HepG2 (cell line): ENCODE data around the gene CLDN7. TPM values are rescaled to one million over a fixed set of nuclear protein-coding genes. Genes with fewer than 3 reads are reported as not detected.

ENCODE experiments used
- ATAC-seq: fragments of 200-7000 bp; cut with Tn5 transposase; 3 replicates; pipeline ENCODE4 v1.9.1; 2020; ENCODE audit warnings: mild to moderate bottlenecking, moderate library complexity
- BruUV-seq: library from RNA; stranded (reverse); fragments of 400-500 nt; replicated peaks from 2 replicates; lab custom pipeline; 2021; lab: Mats Ljungman, UMichigan
- CTCF ChIA-PET: fragments of 300-600 bp; formaldehyde crosslinking; extraction: SDS; loops from one replicate; lab custom pipeline; 2021; ENCODE audit warnings: low total read pairs, inconsistent platforms, low intra/inter-chr PET ratio; lab: Yijun Ruan, JAX
- POLR2A ChIA-PET: fragments of 350-600 bp; sonication (Branson Sonifier 250); formaldehyde crosslinking; loops from one replicate; lab custom pipeline; 2020; ENCODE audit warnings: antibody characterized with exemption, inconsistent platforms; lab: Yijun Ruan, JAX
- DNase-seq: peaks from one replicate; pipeline ENCODE4 v3.0.0-alpha.2; 2015; ENCODE audit warnings: low spot score
- FAIRE-seq: peaks from 3 replicates; lab custom pipeline; 2011; peaks lifted over from hg19 to GRCh38; lab: Jason Lieb, UNC
- H2AFZ ChIP-seq: one replicate; pipeline ENCODE4 v1.6.1; 2011; ENCODE audit warnings: low read length, inconsistent platforms
- H3K27ac ChIP-seq: fragments of 300-600 bp; 3 replicates; pipeline ENCODE4 v1.8.0; 2011; ENCODE audit warnings: mixed run types, mild to moderate bottlenecking, mixed read lengths, low read length, inconsistent platforms; ENCODE audit not compliant: insufficient read depth; ENCODE audit errors: extremely low read length
- H3K27me3 ChIP-seq, 2 experiments: fragments of 200-600 bp in 1 of 2; 2 replicates in 1 of 2; 3 replicates in 1 of 2; pipeline versions ENCODE4 v1.6.0 to v1.8.0; 2011; ENCODE audit warnings: low read length in 2 of 2, mild to moderate bottlenecking in 2 of 2, moderate library complexity in 2 of 2, inconsistent platforms in 1 of 2; ENCODE audit not compliant: insufficient read depth in 2 of 2, control insufficient read depth in 1 of 2
- H3K36me3 ChIP-seq, 2 experiments: fragments of 200-600 bp in 1 of 2; replicated peaks in 1 of 2; 2 replicates in 1 of 2; 3 replicates in 1 of 2; pipeline versions ENCODE4 v1.5.1 to v1.8.0; 2011; ENCODE audit warnings: low read length in 2 of 2, inconsistent platforms in 1 of 2; ENCODE audit not compliant: insufficient read depth in 2 of 2, control insufficient read depth in 1 of 2
- H3K4me1 ChIP-seq: 2 replicates; pipeline ENCODE4 v1.5.1; 2012; ENCODE audit warnings: low read length, inconsistent platforms; ENCODE audit not compliant: insufficient read depth
- H3K4me2 ChIP-seq: 2 replicates; pipeline ENCODE4 v1.6.0; 2011; ENCODE audit warnings: low read depth, low read length, inconsistent platforms
- H3K4me3 ChIP-seq, 3 experiments: fragments of 200-600 bp in 1 of 3; sonication (generic), shearing (Covaris generic) in 1 of 3; replicated peaks in 1 of 3; 2 replicates each; pipeline ENCODE4 v1.5.1; 2011 to 2016; ENCODE audit warnings: low read length in 3 of 3, inconsistent platforms in 2 of 3, low read depth in 2 of 3, mild to moderate bottlenecking in 2 of 3, control low read depth in 1 of 3, mixed read lengths in 1 of 3; ENCODE audit not compliant: insufficient read depth in 1 of 3
- H3K79me2 ChIP-seq: one replicate; pipeline ENCODE4 v1.6.1; 2011; ENCODE audit warnings: low read length, inconsistent platforms; ENCODE audit not compliant: insufficient read depth
- H3K9ac ChIP-seq: 2 replicates; pipeline ENCODE4 v1.6.0; 2011; ENCODE audit warnings: mild to moderate bottlenecking, low read depth, low read length, inconsistent platforms; ENCODE audit not compliant: insufficient read depth
- H3K9me3 ChIP-seq: 2 replicates; pipeline ENCODE4 v1.5.1; 2012; ENCODE audit warnings: mild to moderate bottlenecking, low read length
- H4K20me1 ChIP-seq: 2 replicates; pipeline ENCODE4 v1.6.0; 2011; ENCODE audit warnings: inconsistent platforms, mild to moderate bottlenecking, low read length, moderate library complexity; ENCODE audit not compliant: insufficient read depth
- ATF2 ChIP-seq: sonication (generic); formaldehyde crosslinking; IDR thresholded peaks from 2 replicates; pipeline ENCODE4 v1.4.0; 2020; ENCODE audit warnings: missing genetic modification reagents
- CC2D1A ChIP-seq: sonication (generic); formaldehyde crosslinking; IDR thresholded peaks from 2 replicates; pipeline ENCODE4 v1.8.1; 2023; ENCODE audit warnings: mild to moderate bottlenecking, missing genetic modification reagents
- HNF4A ChIP-seq: sonication (generic); formaldehyde crosslinking; IDR thresholded peaks from 2 replicates; pipeline ENCODE4 v1.4.0; 2020; ENCODE audit warnings: missing genetic modification reagents
- KMT2B ChIP-seq: IDR thresholded peaks from 2 replicates; pipeline ENCODE4 v1.6.1; 2016; ENCODE audit warnings: missing genetic modification reagents, missing compliant biosample characterization
- MAF1 ChIP-seq: sonication (generic); formaldehyde crosslinking; IDR thresholded peaks from 2 replicates; pipeline ENCODE4 v1.5.0; 2020; ENCODE audit warnings: missing genetic modification reagents, borderline replicate concordance
- MATR3 ChIP-seq: sonication (generic); formaldehyde crosslinking; IDR thresholded peaks from 2 replicates; pipeline ENCODE4 v1.4.0; 2020; ENCODE audit warnings: missing genetic modification reagents
- PHF8 ChIP-seq: sonication (generic); formaldehyde crosslinking; IDR thresholded peaks from 2 replicates; pipeline ENCODE4 v1.5.0; 2020; ENCODE audit warnings: missing genetic modification reagents
- SRY ChIP-seq: sonication (generic); formaldehyde crosslinking; IDR thresholded peaks from 2 replicates; pipeline ENCODE4 v1.8.0; 2022; ENCODE audit warnings: mild to moderate bottlenecking, missing genetic modification reagents
- TAF1 ChIP-seq: sonication (generic); formaldehyde crosslinking; IDR thresholded peaks from 2 replicates; pipeline ENCODE4 v1.4.0; 2020; ENCODE audit warnings: missing genetic modification reagents
- TBX2 ChIP-seq: sonication (generic); formaldehyde crosslinking; IDR thresholded peaks from 2 replicates; pipeline ENCODE4 v1.5.0; 2020; ENCODE audit warnings: missing genetic modification reagents, mild to moderate bottlenecking, borderline replicate concordance
- TCF12 ChIP-seq, 2 experiments: fragments of 450-650 bp in 1 of 2; sonication (generic) in 1 of 2; formaldehyde crosslinking in 1 of 2; IDR thresholded peaks; 2 replicates each; pipeline versions ENCODE4 v1.6.1 to v1.8.0; 2017 to 2022; ENCODE audit warnings: antibody characterized with exemption in 1 of 2, mild to moderate bottlenecking in 1 of 2, missing genetic modification reagents in 1 of 2, moderate library complexity in 1 of 2
- TEAD2 ChIP-seq: sonication (generic); formaldehyde crosslinking; IDR thresholded peaks from 2 replicates; pipeline ENCODE4 v1.9.0; 2021; ENCODE audit warnings: missing genetic modification reagents
- ZFP90 ChIP-seq: sonication (generic); formaldehyde crosslinking; IDR thresholded peaks from 2 replicates; pipeline ENCODE4 v1.8.0; 2022; ENCODE audit warnings: missing genetic modification reagents, mild to moderate bottlenecking, inconsistent platforms, borderline replicate concordance
- ZNF496 ChIP-seq: sonication (generic); formaldehyde crosslinking; IDR thresholded peaks from 2 replicates; pipeline ENCODE4 v1.8.1; 2023; ENCODE audit warnings: mild to moderate bottlenecking, moderate library complexity, missing genetic modification reagents; ENCODE audit not compliant: insufficient replicate concordance
- ZNF577 ChIP-seq: sonication (generic); formaldehyde crosslinking; IDR thresholded peaks from 2 replicates; pipeline ENCODE4 v1.4.0; 2020; ENCODE audit warnings: mild to moderate bottlenecking, low read depth, missing genetic modification reagents, borderline replicate concordance
- WGBS: methylation state at CpG from one replicate; pipeline ENCODE4 v1.1.6; 2017; ENCODE audit warnings: low lambda C conversion rate; 5-methylcytosine and 5-hydroxymethylcytosine counted together
- in situ Hi-C: cut with HindIII; loops from 2 replicates; pipeline ENCODE4 v1.10.0; 2017; ENCODE audit warnings: low pct_unique_long_range_greater_than_20kb; ENCODE audit not compliant: extremely low pct_ligation_motif_present
- intact Hi-C: fragments of 100-400 bp; cut with micrococcal nuclease; formaldehyde crosslinking; loops from one replicate; pipeline ENCODE4 v1.10.0; 2022; ENCODE audit not compliant: unreplicated experiment
- polyA plus RNA-seq, 8 experiments: library from polyadenylated mRNA; depleted of rRNA in 3 of 8; stranded (reverse) in 7 of 8; unstranded in 1 of 8; fragments of >200 nt; fragmentation: Illumina TruSeq in 4 of 8; extraction: Trizol in 4 of 8; gene quantifications; 2 replicates each; pipeline versions ENCODE4 v1.2.1 to v1.2.3, GENCODE V29; 2011 to 2016; ENCODE audit warnings: low read depth in 4 of 8, missing spikeins in 1 of 8, mixed read lengths in 1 of 8; ENCODE audit not compliant: insufficient read depth in 1 of 8
- total RNA-seq, 5 experiments: library from RNA; depleted of rRNA; stranded (reverse); fragments of >200 nt; fragmentation: Illumina TruSeq; extraction: Trizol; gene quantifications; 2 replicates each; pipeline ENCODE4 v1.2.3, GENCODE V29; 2016; ENCODE audit warnings: low read depth in 1 of 5
- TF ChIP-seq, protein P1 (sequence below): sonication (generic); formaldehyde crosslinking; IDR thresholded peaks from 2 replicates; pipeline ENCODE4 v1.8.0; 2023; ENCODE audit warnings: mild to moderate bottlenecking, missing genetic modification reagents
- TF ChIP-seq, protein P2 (sequence below): sonication (generic); formaldehyde crosslinking; IDR thresholded peaks from 2 replicates; pipeline ENCODE4 v1.5.0; 2020; ENCODE audit warnings: missing genetic modification reagents, mild to moderate bottlenecking, borderline replicate concordance
- TF ChIP-seq, protein P3 (sequence below), 2 experiments: fragments of 450-650 bp in 1 of 2; sonication (generic) in 1 of 2; formaldehyde crosslinking; IDR thresholded peaks; 2 replicates each; pipeline versions ENCODE4 v1.5.0 to v1.8.0; 2020 to 2022; ENCODE audit warnings: mild to moderate bottlenecking in 1 of 2, missing genetic modification reagents in 1 of 2

The CLDN7 gene
- total and polyA plus RNA-seq, 2 of the 13 experiments (the other 11 are each of a cell fraction or from before 2014, with no cell fraction given): not detected

GRCh38 chr17:7280519-7281073 is 18.3 kb upstream of the CLDN7 start (continued):
- peak; percentile 69; the same call in 1 of the 2 replicates for TF ChIP-seq SRY
- no peak for TF ChIP-seq TCF12 (IDR thresholded peaks at IDR 0.05)
- no peak for TF ChIP-seq TCF12 (CRISPR knock-in tag; IDR thresholded peaks at IDR 0.05)
- TF ChIP-seq MATR3: no peak
- TF ChIP-seq ZFP90 (CRISPR knock-in tag): peak; percentile 41; the same call in 1 of the 2 replicates
- TF ChIP-seq ATF2 (CRISPR knock-in tag): peak; percentile 18; the same call in 1 of the 2 replicates
- no peak for TF ChIP-seq ZNF496
- TF ChIP-seq KMT2B (CRISPR knock-in tag): peak; percentile 44; the same call in 1 of the 2 replicates
- TF ChIP-seq TBX2 (CRISPR knock-in tag): 0 out of 2 replicates have a peak, but pooled peaks have one; percentile 44
- peak; percentile 21; the same call in 1 of the 2 replicates for TF ChIP-seq PHF8 (CRISPR knock-in tag)
- peak; percentile 36; the same call in 1 of the 2 replicates for TF ChIP-seq TAF1 (CRISPR knock-in tag)

- 15% methylated on average over 8 of the region's 8 CpGs for WGBS
- intact Hi-C loops: no loop called here
- Histone ChIP-seq H3K79me2 (no peaks in the 10 kb centered on the region), H3K27me3 (no peaks in the 10 kb centered on the region), H3K4me3 (no peak overlapping the region), H3K4me2 (peak overlapping the region; percentile 56), H3K36me3 (peaks cover 2 to 4% of the 10 kb centered on the region in 2 experiments; a peak in 2 of 5 replicates), H3K9me3 (no peaks in the 10 kb centered on the region), H2AFZ (no peak overlapping the region), H3K4me1 (peaks cover 38% of the 10 kb centered on the region), H3K9ac (no peak overlapping the region), H4K20me1 (no peaks in the 10 kb centered on the region), H3K27ac (no peak overlapping the region)
- DNase-seq: no peak
- in situ Hi-C loops: no loop called here
- ChIA-PET CTCF (interaction anchor here (2.9 kb wide), 1 partner anchor 17 kb away, joined by 43 read pairs; no protein-coding TSS in a partner anchor), POLR2A (interaction anchor here (0.7 to 1.5 kb wide), 2 partner anchors 17 to 28 kb away, joined by 3 to 6 read pairs; partner anchors contain the start of gene CTDNEP1)
- no peak for FAIRE-seq
- no peak for ATAC-seq
- no TSS peak for BruUV-seq
- TF ChIP-seq CC2D1A (no peak), ZNF577 (no peak), MAF1 (CRISPR knock-in tag) (no peak), HNF4A (CRISPR knock-in tag) (peak; percentile 25), TEAD2 (no peak)
- TF ChIP-seq, protein P1, sequence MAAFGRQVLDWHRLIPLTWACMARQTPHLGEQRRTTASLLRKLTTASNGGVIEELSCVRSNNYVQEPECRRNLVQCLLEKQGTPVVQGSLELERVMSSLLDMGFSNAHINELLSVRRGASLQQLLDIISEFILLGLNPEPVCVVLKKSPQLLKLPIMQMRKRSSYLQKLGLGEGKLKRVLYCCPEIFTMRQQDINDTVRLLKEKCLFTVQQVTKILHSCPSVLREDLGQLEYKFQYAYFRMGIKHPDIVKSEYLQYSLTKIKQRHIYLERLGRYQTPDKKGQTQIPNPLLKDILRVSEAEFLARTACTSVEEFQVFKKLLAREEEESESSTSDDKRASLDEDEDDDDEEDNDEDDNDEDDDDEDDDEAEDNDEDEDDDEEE (CRISPR knock-in tag): no peak
- TF ChIP-seq, protein P2, sequence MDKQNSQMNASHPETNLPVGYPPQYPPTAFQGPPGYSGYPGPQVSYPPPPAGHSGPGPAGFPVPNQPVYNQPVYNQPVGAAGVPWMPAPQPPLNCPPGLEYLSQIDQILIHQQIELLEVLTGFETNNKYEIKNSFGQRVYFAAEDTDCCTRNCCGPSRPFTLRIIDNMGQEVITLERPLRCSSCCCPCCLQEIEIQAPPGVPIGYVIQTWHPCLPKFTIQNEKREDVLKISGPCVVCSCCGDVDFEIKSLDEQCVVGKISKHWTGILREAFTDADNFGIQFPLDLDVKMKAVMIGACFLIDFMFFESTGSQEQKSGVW (CRISPR knock-in tag): no peak
- TF ChIP-seq, protein P3, sequence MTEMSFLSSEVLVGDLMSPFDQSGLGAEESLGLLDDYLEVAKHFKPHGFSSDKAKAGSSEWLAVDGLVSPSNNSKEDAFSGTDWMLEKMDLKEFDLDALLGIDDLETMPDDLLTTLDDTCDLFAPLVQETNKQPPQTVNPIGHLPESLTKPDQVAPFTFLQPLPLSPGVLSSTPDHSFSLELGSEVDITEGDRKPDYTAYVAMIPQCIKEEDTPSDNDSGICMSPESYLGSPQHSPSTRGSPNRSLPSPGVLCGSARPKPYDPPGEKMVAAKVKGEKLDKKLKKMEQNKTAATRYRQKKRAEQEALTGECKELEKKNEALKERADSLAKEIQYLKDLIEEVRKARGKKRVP (CRISPR knock-in tag; IDR thresholded peaks at IDR 0.05): no peak
Observed at GRCh38 chr17:7279448-7279847, 17.2 kb upstream of the CLDN7 start.
